Activated gamma-delta T cell (primary cell): ENCODE measurements around the gene METTL2B.

Experiments used
- DNase-seq: peaks from one replicate; lab custom pipeline; 2025; lab: John Stamatoyannopoulos, UW
- total RNA-seq, 2 donors: gene quantifications; one replicate each; lab custom pipeline; 2026; lab: John Stamatoyannopoulos, UW

Gene METTL2B, protein sequence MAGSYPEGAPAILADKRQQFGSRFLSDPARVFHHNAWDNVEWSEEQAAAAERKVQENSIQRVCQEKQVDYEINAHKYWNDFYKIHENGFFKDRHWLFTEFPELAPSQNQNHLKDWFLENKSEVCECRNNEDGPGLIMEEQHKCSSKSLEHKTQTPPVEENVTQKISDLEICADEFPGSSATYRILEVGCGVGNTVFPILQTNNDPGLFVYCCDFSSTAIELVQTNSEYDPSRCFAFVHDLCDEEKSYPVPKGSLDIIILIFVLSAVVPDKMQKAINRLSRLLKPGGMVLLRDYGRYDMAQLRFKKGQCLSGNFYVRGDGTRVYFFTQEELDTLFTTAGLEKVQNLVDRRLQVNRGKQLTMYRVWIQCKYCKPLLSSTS
- 33.4 to 36.1 reads per million in 2 donors for total RNA-seq

DNA sequence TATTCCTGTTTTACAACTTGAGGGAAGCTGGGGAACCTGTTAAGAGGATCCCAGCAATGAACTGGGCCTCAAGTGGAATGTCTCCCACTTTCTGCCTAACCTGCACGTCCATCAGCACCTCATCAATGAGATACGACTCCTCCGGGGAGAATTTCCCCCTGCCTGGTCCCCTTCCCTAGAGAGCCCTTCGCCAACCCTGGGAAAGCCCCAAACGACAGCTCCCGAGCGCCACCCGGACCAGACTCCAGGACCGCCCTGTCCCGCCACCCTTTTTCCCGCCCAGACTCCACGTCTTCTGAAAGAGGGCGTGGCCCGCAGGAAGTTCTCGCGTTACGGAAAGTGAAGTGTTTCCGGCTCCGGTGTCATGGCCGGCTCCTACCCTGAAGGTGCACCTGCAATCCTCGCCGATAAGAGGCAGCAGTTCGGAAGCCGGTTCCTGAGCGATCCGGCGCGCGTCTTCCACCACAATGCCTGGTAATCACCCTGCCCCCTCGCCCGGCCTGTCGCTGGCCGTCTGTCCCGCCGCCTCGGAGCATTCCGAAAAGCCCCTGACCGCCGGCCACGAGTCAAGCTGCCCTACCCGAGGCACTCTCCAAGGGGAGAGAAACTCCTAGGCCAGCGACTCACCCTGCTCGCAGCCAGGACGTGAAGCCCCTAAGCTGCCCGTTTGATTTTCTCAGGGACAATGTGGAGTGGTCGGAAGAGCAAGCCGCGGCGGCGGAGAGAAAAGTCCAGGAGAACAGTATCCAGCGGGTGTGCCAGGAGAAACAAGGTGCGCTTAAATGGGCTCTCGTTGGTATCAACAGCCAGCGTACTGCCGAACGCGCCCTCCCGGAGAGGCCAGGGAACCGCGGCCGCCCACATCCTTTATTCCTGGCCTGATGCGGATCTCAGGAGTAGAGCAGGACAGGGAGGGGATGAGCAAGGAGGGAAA, at the start of gene METTL2B:
Gene METTL2B, plus strand, starts transcription at position 347 of the 934 bp plus-strand sequence. Its CDS starts 18 bp downstream, at position 365.
- peak; percentile 66 for DNase-seq

DNA sequence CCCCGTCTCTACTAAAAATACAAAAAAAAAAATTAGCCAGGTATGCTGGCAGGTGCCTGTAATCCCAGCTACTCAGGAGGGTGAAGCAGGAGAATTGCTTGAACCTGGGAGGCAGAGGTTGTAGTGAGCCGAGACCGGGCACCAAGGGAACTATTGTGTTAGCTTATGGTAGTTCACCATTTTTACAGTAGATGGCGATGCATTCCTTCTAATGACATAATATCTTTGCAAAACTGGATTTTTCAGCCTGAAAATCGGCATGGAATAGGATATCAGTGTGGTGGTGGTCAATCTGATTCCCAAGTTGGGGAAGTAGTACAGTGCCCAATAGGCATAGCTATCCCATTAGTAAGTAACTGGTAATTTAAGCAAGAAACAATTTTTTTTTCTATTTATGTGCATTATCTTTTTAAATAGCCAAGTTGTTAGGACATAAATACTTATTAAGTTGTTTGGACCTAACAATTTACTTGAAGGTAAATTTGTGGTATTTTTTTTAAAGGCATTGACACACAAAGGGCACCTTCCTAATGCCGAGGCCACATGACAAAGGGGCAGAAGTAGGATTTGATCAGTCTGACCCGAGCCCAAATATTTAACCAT, 49.2 kb upstream of the METTL2B start:
- DNase-seq: no peak

DNA sequence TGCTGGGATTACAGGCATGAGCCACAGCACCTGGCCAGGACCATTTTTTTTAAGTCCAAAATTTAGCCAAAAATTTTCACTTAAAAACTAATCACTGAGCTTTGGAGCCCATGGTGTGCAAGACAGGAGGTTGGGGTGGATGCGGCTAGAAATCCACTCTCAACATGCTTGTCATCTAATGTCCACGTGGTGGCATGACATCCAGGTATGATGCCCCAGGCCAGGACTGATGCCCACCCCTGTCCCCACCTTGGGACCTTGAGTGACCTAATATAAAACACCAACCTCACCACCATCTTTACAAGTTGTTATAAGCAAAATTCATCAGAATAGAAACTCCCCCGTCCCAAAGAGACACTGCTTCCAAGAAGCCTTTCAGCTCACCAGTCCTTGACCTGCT, 46.3 kb upstream of the METTL2B start:
- DNase-seq: no peak

DNA sequence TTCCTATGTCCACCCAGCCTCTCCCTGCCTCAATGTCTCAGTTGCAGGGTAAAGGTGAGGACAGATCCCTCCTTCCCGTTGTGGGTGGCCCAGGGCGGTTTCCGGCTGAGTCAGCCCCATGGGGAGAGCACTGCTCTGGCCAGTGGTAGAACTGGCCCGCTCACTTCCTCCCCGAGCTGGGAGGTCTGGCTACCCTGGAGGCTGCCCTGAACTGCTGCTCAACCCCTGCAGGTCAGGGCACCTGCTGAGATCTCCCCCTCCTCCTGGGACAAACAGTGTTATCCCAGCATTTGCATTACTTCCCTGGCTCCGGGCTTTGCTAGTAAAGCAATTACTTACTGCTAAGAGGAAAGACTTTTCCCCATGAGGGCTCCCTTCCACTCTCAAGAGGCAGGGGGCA, 45.3 kb upstream of the METTL2B start:
- no peak for DNase-seq

DNA sequence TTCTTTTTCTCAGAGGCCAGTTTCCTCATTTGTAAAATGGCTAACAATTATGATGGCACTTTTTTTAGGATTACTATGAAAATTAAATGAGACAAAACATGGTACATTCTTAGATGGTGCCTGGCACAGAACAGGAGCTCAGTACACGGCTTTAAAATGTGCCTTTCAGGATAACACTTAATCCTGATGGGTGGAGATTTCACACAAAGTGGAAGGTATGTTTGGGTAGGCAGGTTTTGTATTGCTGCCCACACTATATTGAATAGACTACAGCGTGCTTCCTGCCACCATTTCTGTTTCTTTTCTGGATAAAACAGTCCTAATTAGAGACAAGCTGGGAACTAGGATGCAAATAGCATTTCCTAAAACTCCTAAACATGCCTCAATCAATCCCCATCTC, 44.8 kb upstream of the METTL2B start:
- DNase-seq: no peak

DNA sequence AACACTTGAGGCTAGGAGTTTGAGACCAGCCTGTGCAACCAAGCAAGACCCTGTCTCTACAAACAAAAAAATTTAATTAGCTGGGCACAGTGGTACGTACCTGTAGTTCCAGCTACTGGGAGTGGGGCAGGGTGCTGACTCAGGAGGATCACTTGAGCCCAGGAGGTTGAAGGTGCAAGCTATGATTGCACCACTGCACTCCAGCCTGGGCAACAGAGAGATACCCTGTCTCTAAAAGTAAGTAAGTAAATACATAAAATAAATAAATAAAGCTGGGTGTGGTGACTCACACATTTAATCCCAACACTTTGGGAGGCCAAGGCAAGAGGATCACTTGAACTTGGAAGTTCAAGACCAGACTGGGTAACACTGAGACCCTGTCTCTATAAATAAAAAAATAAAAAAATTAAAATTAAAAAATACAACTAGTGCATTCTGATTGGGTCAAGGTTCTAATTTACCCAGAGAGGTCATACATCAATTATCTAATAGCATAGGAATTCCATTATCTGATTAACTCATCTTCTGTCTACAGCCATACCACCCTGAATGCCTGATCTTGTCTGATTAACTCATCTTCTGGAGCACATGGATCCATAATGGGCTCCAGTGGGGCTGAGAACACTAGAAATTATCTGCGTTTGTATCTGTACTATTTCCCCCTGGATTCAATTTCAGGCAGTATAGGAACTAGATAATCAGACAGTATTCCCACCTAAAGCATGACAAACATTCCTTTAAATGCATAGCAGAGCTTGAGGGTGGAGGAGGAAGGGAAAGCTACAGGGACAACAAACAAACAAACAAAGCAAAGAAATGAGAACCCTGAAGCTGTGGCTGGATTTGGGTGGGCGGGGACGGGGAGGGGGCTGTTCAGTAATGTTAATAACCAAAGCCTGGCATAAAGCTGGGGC, 41.9 kb upstream of the METTL2B start:
- DNase-seq: no peak

DNA sequence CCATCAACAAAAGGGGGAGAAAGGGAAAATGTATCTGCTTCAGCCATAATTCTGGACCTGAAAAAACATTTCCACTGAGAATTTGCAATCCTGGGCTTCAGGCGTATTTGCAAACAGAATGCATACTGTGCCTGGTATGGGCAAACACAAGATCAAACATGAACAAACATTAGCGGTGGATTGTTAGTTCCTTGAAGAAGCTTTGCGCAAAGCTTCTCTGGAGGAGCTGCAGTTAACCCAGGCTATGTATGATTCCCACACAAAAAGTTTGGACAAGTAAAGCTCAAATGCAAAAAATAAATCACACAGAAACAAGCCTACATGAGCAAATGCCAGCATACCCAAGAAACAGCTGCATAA, 41.2 kb upstream of the METTL2B start:
- no peak for DNase-seq

DNA sequence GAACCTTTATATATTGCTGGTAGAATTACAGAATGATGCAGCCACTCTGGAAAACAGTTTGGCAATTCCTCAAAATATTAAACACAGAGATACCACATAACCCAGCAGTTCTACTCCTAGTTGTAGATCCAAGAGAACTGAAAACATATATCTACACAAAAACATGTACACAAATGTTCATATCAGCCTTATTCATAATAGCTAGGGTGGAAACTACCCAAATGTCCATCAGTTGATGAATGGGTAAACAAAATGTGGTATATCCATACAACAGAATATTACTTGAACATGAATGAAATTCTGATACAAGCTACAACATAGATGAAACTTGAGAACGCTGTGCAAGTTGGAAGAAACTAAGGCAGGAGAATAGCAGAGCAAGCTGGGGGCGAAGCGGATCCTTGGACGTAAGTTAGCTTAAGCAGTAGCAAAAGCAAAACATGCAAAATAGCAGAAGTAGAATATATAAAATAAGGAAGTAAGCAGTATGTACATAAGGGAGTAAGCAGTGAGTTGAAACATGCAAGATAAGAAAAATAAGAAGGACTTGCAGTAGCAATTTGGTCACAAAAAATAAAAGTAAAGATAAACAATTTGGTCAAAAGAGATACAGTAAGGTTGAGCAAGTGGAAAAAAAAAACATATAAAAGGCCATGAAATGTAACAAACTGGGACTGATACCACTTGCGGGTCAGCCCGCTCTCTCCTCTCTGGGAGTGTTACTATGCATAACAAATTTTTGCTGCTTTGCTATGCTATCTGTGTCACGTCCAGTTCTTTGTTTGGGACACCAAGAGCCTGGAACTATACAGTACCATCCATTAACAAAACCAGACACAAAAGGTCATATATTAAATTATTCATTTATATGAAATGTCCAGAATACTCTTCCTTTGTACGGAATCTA, 38.9 kb upstream of the METTL2B start:
- DNase-seq: no peak

DNA sequence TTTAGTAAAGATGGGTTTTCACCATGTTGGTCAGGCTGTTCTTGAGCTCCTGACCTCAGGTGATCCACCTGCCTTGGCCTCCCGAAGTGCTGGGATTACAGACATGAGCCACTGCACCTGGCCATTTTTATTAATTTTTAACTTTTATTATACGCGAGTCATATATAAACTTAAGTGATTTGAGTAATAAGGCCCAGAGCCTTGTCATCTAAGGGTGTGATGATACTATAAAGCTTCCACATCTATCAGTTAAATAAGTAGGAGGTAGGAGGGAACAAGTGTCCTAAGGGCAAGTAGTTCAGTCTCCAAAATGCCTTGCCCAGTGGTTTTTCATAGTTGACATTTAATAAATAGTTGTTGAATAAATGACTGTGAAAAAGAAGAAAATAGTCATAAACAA, 34.2 kb upstream of the METTL2B start:
- DNase-seq: no peak

DNA sequence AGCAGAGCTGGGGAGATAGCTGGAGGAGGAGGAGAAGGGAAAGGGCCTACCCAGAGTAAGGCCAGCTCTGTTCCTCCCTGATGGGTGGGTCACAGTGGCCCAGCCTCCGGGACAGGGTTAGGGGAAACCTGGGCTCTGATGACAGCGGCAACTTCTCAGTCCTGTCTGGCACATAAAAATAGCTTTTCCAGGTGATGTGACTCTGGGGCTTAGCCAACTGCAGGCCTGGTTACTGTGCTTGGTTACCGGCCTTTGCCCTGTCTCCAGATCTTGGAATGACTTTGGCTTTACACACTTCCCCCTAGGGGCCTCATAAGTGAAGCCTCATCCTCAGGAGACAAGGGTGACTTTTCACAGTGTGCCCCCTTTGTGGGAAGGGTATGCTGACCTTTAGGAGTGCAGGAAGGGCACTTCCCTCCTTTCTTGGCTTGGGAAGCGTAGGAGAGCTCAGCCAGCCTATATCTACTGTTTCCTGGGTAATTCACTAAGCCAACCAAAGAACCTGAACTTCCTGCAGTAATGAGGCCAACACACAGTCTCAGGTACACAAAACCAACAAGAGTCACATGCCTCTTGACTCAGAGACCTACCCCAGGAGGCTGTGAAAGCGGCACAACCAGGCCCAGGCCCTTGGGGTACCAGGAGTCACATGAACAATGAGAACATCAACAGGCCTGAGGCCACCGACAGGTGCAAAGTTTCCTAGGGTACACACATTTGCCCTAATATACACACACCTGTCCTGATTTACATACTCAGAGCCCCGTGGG, 32.5 kb upstream of the METTL2B start:
- no peak for DNase-seq

DNA sequence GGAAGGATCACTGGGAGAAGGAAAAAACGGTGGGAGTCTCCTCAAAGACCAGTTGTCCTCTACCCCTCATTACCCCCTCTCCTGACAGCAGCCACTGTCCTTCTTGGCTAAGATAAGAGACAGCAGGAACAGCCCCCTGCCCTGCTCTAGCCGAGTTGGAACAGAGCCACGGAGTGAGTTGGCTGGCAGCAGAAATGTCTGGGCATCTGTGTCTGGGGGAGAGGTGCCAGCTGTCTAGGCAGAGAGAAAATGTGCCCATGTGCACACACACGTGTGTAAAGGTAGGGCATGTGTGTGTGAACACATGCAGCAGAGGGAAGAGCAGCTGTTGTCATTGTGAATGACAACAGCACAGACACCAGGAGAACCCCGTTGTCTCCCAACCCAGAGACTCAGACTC, 30.2 kb upstream of the METTL2B start:
- no peak for DNase-seq

DNA sequence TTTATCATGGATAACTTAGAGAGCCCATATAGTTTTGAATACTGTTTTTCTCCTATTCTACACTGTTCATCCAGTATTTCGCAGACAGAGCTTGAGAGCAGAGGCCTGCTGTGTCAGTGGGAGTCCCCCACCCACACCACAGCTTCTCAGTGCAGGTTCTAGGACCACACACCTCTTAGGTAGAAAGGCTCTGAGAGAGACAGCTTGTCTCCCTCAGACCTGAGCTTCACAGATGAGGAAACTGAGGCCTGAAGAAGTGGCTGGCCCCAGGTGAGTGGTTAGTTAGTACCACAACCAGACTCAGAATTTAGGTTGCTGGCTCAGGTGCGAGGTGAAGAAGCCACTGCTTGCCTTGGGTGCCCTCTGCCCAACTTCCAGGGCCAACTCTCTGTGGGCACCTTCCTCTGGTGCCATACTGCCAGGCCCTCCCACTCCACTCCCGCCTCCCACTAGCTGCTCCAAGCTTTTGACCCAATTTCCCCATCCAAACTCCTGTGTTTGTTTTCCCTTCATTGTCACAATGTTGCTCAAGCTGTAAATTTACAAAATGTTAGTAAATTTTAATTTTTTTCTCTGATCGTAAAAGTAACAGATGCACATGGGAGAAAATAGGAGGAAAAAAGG, 28.5 kb upstream of the METTL2B start:
- no peak for DNase-seq

DNA sequence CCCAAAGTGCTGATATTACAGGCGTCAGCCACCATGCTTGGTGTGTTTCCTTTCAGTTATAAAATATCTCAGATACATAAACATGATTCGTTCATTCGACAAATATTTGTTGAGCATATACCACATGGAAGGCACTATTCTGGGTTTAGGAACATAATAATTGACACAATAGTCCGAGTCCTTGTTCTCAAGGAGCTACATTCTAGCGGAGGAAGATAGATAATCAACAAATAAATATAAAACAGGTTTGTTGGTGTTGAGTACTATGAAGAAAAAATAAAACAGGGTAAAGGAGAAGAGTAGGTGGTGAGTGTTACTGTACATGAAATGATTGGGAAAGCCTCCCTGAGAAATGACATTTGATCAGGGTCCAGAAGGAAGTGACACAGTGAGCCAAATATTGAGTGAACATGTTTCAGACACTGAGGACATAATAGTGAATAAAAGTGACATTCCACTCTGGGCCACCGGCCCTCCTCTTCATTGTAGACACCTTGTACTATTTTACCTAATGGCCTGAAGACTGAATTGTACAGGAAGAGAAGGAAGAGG, 27.7 kb upstream of the METTL2B start:
- no peak for DNase-seq

DNA sequence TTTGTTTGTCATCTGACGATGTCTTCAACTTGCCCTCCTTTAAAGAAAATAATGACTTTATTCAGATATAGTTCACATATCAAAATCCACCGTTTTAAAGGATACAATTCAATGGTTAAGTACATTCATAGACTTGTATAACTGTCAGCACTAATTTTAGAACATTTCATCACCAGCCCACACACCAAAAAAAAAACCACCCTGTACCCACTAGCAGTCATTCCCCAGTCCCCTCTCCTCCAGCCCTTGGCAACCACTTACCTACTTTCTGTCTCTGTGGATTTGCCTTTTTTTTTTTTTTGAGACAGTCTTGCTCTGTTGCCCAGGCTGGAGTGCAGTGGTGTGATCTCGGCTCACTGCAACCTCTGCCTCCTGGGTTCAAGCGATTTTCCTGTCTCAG, 26.1 kb upstream of the METTL2B start:
- no peak for DNase-seq

DNA sequence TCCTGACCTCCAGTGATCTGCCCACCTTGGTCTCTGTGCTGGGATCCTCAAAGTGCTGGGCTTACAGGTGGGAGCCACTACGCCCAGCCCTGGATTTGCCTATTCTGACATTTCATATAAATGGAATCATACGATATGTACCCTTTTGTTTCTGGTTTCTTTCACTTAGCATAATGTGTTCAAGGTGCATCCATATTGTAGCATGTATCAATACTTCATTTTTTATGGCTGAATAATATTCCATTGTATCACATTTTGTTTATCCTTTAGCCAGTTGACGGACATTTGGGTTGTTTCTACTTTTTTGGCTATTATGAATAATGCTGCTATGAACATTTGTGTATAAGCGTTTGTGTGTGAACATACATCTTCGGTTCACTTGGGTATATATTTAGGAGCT, 25.6 kb upstream of the METTL2B start:
- DNase-seq: no peak

DNA sequence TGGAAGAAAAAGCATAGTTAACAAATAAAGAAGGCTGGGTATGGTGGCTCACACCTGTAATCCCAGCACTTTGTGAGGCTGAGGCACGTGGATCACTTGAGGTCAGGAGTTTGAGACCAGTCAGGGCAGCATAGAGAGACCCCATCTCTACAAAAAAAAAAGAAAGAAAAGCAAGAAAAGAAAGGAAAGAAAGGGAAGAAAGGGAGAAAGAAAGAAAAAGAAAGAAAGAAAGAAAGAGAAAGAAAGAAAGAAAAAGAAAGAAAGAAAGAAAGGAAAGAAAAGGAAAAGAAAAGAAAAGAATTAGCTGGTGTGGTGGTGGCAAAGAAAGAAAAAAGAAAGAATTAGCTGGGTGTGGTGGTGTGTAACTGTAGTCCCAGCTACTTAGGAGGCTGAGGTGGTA, 24.0 kb upstream of the METTL2B start:
- no peak for DNase-seq

DNA sequence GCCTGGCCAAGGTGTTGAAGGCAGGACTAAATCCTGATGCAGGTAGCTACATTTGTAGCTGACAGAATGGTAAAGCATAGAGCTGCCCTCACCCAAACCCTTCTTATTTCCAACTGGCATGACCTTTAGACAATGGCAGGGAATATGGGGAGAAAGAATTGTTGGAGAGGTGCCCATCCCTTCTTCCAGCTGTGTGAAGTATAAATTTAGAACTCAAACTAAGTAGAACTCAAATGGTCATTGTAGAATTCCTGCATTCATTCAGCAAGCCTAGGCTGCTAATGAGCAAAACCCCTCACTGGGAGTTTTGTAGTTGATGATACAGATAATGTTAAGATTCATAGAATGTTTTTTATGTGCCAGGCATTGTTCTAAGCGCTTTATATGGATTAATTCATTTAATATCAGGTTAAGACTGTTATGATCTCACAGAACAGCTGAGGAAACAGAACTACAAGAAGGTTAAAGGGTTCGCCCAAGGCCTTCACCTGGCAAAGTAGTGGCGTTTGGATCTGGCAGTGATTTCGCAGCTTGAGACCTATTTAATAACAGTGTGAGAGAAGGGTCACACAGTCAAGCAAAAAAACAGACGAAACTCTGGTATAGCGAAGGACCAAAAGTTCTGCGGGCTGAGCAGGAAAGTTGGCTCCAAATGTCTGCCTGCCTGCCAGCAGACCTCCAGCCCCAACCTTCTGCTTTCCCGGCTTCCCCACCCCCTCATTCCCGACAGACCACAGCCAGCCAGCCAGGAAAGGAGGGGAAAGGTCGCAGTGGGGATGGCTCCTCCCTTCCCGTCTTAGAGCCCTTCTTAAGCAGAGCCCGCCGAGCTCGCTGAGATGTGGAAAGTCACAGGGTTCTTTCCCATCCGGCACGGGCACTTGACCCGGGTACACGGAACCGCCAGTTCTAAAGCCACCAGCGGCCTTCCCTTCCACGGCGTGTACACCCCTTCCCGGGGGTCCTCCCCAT, 22.4 kb upstream of the METTL2B start:
- DNase-seq: no peak
